Posterior vena cava (tissue), 2 donors: ENCODE results near the gene CMTM4. TPM values are rescaled to one million over a fixed set of nuclear protein-coding genes. Genes with fewer than 3 reads are reported as not detected.
"Not testable (repeated sequence)": the region's sequence is repeated elsewhere in the genome, so short reads cannot be mapped to it uniquely, and the experiment has no call there.

ENCODE experiments used
- DNase-seq: peaks from one replicate; pipeline ENCODE4 v3.0.0-alpha.2; 2020; ENCODE audit warnings: low spot score
- intact Hi-C, 2 donors: fragments of 100-400 bp; cut with DNase I; formaldehyde crosslinking; loops; one replicate each; pipeline versions ENCODE4 v1.14.1 to v1.14.2; 2022 to 2023
- total RNA-seq, 2 donors: library from RNA; stranded (reverse); fragmentation: NEBNext Ultra II Directional; extraction: Animal tissue kit (Norgen Biotek cat#: 25700); gene quantifications; one replicate each; pipeline ENCODE4 v1.2.1, GENCODE V29; 2021
- donor health status: DM: yes; HTN: yes; CAD: no.
- donor health status: DM: yes; HTN: yes; CAD: no.

The CMTM4 gene
- total RNA-seq, 2 donors from 2014 or later = 14.8 to 15.0 TPM

DNA sequence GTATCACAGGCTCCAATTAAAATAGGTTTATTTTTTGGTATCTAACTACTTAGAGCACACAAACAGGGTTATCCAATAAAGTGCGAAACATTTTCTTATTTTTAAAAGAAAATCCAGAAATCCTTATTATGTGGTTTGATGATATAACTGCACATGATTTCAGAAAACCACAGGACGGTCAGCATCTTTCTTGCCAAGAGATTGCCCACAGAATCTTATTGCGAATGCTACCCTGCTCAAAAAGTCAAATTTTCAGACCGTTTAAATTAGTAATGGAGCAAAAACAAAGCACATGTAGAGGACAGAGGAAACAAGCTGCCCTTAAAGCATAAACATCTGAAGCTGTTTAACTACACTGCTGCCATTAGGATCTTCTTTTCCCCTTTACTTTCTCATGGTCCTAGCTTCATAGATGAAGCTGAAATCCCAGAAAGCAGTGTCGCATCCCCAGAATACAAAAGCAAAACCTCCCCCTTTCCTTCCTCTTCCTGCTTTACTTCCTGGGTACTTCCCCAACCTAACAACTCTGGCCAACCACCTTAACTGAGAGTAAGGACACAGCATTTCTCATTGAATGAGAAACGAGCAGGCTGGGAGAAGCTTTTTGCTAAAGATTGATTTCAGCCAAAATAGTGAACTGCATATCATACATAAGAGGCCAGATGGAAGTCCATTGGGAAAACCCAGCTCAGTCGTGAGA lies 43.7 kb downstream of the CMTM4 start:
- no peak for DNase-seq
- intact Hi-C loops = no loop called here

DNA sequence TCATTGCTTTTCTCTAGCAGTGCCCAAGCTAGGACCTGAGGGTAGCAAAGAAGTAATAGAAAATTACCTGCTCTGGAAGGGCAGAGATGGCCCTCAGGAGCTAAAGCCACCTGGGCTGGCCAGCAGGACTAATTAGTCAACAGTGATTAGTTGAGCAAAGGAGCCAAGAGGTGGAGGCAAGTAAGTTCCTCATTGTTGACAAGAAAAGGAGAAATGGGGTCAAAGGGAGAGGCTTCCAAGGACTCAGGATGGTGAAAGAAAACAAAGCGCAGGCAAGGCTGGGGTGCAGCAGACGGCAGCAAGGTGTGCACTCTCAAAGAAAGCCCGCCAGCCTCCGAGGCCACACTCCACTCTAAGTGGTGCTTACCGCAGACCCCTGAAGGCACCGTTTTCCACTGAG lies 44.6 kb downstream of the CMTM4 start:
- intact Hi-C loops = no loop called here
- DNase-seq = no peak

- intact Hi-C loops = no loop called here
These were observed 45.1 kb downstream of the CMTM4 start for GRCh38 chr16:66651474-66651765.

DNA sequence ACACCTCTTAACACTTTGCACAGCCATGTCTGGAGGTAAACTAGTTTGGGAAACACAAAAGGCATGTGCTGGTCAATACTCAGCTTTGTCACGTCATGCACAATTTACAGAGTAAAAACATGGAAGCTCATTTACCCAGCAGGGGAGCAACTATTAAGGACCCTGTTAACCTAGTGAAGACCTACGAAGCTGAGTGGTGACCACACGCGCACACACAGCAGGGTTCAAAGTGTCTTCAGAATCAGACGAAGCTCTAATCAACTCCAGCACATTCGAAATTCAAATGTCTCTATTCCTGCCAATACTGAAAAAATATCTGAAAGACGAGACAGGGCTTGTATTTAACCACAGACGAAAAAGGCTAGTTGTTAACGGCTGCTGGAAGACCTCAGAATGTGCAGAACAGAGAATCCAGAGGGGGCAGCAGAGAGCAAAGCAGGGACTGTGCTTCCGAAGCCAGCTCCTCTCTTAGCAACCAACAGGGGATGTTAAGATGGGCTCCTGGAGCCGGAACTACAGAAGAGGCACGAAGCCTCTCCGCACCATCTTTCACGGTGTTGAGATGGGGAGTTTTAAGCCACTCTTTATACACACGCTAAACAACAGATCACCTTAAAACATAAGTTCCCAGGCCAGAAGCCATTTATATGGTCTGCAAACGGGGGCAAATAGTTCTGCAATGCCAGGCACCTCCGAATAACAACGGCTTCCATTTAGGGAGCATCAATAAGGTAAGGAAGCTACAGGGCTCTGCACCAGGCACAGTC lies 45.7 kb downstream of the CMTM4 start:
- DNase-seq = peak; percentile 83
- intact Hi-C loops = no loop called here

More at GRCh38 chr16:66651474-66651765, 45.1 kb downstream of the CMTM4 start:
- no peak for DNase-seq

GRCh38 chr16:66649636-66650205 lies 46.8 kb downstream of the CMTM4 start:
- no peak for DNase-seq
- intact Hi-C loops = no loop called here

- intact Hi-C loops = no loop called here
These were observed 47.4 kb downstream of the CMTM4 start for GRCh38 chr16:66649167-66649566.

GRCh38 chr16:66647866-66648265 lies 48.7 kb downstream of the CMTM4 start:
- DNase-seq = no peak
- intact Hi-C loops = no loop called here

More at GRCh38 chr16:66649167-66649566, 47.4 kb downstream of the CMTM4 start:
- no peak for DNase-seq

- intact Hi-C loops = no loop called here
- DNase-seq = no peak
These were observed 55.2 kb downstream of the CMTM4 start for GRCh38 chr16:66641387-66641786.

GRCh38 chr16:66640724-66641314 lies 55.7 kb downstream of the CMTM4 start:
- peak; percentile 14 for DNase-seq
- intact Hi-C loops = no loop called here

DNA sequence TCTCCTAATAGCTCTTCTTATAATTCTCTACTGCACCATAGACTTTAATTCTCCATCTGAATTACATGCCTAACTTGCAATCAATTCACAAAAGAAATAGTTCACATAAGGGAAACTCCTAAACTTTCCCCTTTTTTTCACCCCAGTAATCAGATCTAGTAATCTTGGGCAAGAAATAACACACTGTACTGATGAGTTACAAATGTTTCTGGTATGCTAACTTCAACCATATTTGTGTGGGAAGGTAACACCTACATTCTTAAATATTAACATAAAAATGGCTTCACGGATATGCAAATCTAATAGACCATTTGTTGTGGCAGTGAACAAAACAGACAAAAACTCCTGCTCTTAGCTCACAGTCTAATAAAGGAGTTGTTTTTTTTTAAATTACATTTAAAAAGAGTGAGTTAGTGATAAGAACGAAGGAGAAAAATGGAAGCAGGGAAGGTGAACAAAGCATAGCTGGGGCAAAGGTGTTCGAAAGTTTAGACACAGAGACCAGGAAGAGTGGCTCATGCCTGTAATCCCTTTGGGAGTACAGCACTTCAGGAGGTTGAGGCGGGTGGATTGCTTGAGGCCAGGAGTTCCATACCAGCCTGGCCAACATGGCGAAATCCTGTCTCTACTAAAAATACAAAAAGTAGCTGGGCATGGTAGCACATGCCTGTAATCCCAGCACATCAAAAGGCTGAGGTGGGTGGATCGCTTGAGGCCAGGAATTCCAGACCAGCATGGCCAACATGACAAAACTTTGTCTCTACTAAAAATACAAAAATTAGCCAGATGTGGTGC lies 57.3 kb downstream of the CMTM4 start:
- intact Hi-C loops = no loop called here
- DNase-seq = no peak

- peak; percentile 62 for DNase-seq
These were observed 58.7 kb downstream of the CMTM4 start for GRCh38 chr16:66637806-66638205.

DNA sequence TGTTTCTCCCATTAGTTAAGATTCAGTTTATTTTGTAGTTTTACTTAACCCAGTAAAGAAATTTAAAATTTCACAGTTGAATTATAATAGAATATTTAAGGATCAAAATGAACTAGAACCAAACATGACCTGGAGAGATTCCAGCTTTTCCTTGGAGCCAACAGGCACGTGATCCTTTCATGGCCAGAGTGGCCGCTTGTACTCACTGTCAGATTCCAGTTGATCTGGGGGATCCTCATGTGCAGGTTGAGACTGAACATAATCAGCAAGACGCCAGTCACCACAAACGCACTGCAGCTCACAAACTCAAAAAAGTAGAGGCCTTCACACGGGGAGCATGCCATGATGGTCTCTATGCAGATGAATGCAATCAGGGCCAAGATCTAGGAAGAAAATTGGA lies 60.3 kb downstream of the CMTM4 start:
- peak; percentile 22 for DNase-seq
- intact Hi-C loops = no loop called here

More at GRCh38 chr16:66637806-66638205, 58.7 kb downstream of the CMTM4 start:
- intact Hi-C loops = no loop called here

DNA sequence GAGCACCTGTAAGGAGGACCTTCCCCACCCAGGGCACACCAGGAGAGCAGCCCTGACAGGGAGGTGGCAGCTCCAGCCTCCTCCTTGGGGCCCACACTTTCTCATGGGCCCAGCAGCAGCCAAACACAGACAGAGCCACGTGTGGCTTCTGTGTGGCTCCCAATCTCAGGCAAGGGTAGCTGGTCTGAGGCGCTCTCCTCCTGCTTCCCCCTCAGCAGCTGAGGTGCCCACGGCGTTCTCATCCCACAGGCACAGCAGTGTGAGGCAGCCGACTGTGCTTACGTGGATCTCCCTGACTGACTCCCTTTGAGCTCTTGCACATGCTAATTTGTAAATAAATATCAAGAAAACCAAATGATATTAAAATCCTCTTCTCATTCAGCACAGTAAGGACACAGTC lies 61.1 kb downstream of the CMTM4 start:
- intact Hi-C loops = no loop called here
- peak; percentile 37 for DNase-seq

DNA sequence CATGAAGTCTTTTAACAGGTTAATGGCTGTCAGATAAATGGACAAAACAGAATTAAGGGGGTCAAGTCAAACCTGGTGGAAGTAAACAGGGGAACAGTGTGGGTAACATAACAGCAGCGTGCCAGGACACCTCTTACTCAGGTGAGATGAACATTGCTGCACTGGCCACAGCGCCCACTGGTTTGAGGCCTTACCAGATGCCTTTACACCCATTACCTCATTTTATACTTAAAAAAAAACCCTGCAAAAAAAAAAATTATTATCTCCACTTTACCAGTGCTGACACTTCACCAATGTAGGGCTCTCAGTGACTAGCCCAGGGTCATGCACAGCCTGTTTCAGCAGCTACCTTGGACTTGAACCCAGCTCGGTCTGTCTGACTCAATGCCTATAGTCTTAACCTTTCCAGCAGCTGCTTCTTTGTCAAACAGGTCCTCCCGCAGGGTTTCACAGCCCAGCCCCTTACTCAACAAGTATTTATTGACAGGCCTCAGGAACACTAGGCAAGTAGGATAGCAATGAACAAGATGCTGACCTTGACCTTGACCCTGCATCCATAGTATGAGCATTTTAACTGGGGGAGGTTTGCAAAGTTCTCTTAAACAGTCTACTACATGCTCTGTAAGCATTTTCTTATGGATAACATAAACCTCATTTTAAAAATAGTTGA lies 61.9 kb downstream of the CMTM4 start:
- DNase-seq = peak; percentile 47
- intact Hi-C loops = no loop called here

GRCh38 chr16:66631558-66631957 lies 65.0 kb downstream of the CMTM4 start:
- intact Hi-C loops, DNase-seq: not testable (repeated sequence)

DNA sequence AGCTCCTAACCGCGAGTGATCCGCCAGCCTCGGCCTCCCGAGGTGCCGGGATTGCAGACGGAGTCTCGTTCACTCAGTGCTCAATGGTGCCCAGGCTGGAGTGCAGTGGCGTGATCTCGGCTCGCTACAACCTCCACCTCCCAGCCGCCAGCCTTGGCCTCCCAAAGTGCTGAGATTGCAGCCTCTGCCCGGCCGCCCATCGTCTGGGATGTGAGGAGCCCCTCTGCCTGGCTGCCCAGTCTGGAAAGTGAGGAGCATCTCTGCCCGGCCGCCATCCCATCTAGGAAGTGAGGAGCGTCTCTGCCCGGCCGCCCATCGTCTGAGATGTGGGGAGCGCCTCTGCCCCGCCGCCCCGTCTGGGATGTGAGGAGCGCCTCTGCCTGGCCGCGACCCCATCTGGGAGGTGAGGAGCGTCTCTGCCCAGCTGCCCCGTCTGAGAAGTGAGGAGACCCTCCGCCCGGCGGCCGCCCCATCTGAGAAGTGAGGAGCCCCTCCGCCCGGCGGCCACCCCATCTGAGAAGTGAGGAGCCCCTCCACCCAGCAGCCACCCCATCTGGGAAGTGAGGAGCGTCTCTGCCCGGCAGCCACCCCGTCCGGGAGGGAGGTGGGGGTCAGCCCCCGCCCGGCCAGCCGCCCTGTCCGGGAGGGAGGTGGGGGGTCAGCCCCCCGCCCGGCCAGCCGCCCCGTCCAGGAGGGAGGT lies 65.8 kb downstream of the CMTM4 start:
- intact Hi-C loops = not testable (repeated sequence)
- DNase-seq = peak; percentile 69

DNA sequence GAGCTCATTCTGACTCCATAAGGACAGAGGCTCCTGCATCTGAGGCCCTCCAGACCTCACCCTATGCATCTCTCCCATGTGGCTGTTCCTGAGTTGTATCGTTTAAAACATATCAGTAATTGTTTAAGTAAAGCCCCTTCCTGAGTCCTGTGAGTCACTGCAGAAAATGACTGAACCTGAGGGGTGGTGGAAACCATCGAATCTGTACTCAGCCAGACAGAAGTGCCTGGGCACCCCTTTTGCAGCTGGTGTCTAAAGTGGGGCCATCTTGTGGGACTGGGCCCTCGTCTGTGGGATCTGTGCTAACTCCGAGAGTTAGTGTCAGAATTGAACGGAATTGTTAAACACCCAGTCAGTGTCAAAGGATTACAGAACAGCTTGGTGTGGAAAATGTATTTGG lies 66.7 kb downstream of the CMTM4 start:
- peak; percentile 6 for DNase-seq
- intact Hi-C loops = no loop called here

GRCh38 chr16:66627611-66628378 lies 68.7 kb downstream of the CMTM4 start:
- DNase-seq = peak; percentile 35
- intact Hi-C loops = not testable (repeated sequence)
